Measurements from ENCODE around the gene KCTD12.

- TF ChIP-seq CTCF (conservative IDR thresholded peaks at IDR 0.05; ENCODE audit: low read length), result peak; percentile 24; the same call in 1 of the 2 replicates
- TF ChIP-seq EZH2phosphoT487 (IDR thresholded peaks at IDR 0.05; ENCODE audit: borderline replicate concordance, low read depth, low read length), result no peak
Observed at GRCh38 chr13:76886292-76887075, at the start of gene KCTD12.
